Brain microvascular endothelial cell (primary cell): ENCODE data around the gene ITGAX.
"Not testable (repeated sequence)": the region's sequence is repeated elsewhere in the genome, so short reads cannot be mapped to it uniquely, and the experiment has no call there.

Source experiments
- DNase-seq: peaks from one replicate; pipeline ENCODE4 v3.0.0-alpha.2; 2020
- H3K27ac ChIP-seq: fragments of 250-450 bp; sonication (Bioruptor Pico); 2 replicates; pipeline ENCODE4 v1.5.1; 2020; ENCODE audit warnings: mild to moderate bottlenecking, moderate library complexity
- H3K27me3 ChIP-seq: fragments of 250-450 bp; sonication (Bioruptor Pico); replicated peaks from 2 replicates; pipeline ENCODE4 v1.5.1; 2020; ENCODE audit warnings: mild to moderate bottlenecking
- H3K36me3 ChIP-seq: fragments of 250-450 bp; sonication (Bioruptor Pico); replicated peaks from 2 replicates; pipeline ENCODE4 v1.5.1; 2020; ENCODE audit warnings: mild to moderate bottlenecking
- H3K4me3 ChIP-seq: 2 replicates; pipeline ENCODE4 v1.5.1; 2011; ENCODE audit warnings: low read depth, mild to moderate bottlenecking, control low read depth, low read length, moderate library complexity
- CTCF ChIP-seq: IDR thresholded peaks from 2 replicates; pipeline ENCODE4 v1.5.1; 2011; ENCODE audit warnings: low read depth, mild to moderate bottlenecking, moderate library complexity, low read length, control low read depth, inconsistent platforms; ENCODE audit errors: missing control alignments
- in situ Hi-C: cut with HindIII; loops from 2 replicates; pipeline ENCODE4 v1.10.0; 2017; ENCODE audit warnings: low sequenced_read_pairs, low pct_ligation_motif_present

The ITGAX gene

GRCh38 chr16:31411024-31411844 lies 56.3 kb downstream of the ITGAX start:
- no peak for TF ChIP-seq CTCF
- no peaks in the 10 kb centered on the region for H3K36me3 ChIP-seq
- H3K27me3 ChIP-seq: no peaks in the 10 kb centered on the region
- in situ Hi-C loops: no loop called here
- H3K27ac ChIP-seq: no peak overlapping the region
- no peak for DNase-seq
- no peak overlapping the region for H3K4me3 ChIP-seq

- Histone ChIP-seq H3K27ac (no peak overlapping the region), H3K4me3 (no peak overlapping the region), H3K27me3 (no peaks in the 10 kb centered on the region), H3K36me3 (no peaks in the 10 kb centered on the region)
- in situ Hi-C loops: no loop called here
- TF ChIP-seq CTCF: no peak
- no peak for DNase-seq
These were observed 57.8 kb downstream of the ITGAX start for GRCh38 chr16:31412750-31413149.

- Histone ChIP-seq H3K27ac (no peak overlapping the region), H3K27me3 (no peaks in the 10 kb centered on the region), H3K4me3 (no peak overlapping the region), H3K36me3 (no peaks in the 10 kb centered on the region)
- no peak for DNase-seq
- no peak for TF ChIP-seq CTCF
- in situ Hi-C loops: no loop called here
These were observed 58.4 kb downstream of the ITGAX start for GRCh38 chr16:31413381-31413780.

GRCh38 chr16:31413943-31414342 lies 59.0 kb downstream of the ITGAX start:
- in situ Hi-C loops: no loop called here
- Histone ChIP-seq H3K27ac (no peak overlapping the region), H3K4me3 (no peak overlapping the region), H3K36me3 (no peaks in the 10 kb centered on the region), H3K27me3 (no peaks in the 10 kb centered on the region)
- DNase-seq: no peak
- no peak for TF ChIP-seq CTCF

- TF ChIP-seq CTCF: no peak
- Histone ChIP-seq H3K36me3 (no peaks in the 10 kb centered on the region), H3K27ac (no peak overlapping the region), H3K27me3 (no peaks in the 10 kb centered on the region), H3K4me3 (no peak overlapping the region)
- in situ Hi-C loops: no loop called here
- no peak for DNase-seq
These were observed 59.7 kb downstream of the ITGAX start for GRCh38 chr16:31414706-31415105.

GRCh38 chr16:31416371-31416770 lies 61.4 kb downstream of the ITGAX start:
- no peak for DNase-seq
- in situ Hi-C loops: no loop called here
- H3K27ac ChIP-seq: no peak overlapping the region
- no peak for TF ChIP-seq CTCF
- no peaks in the 10 kb centered on the region for H3K36me3 ChIP-seq
- no peak overlapping the region for H3K4me3 ChIP-seq
- no peaks in the 10 kb centered on the region for H3K27me3 ChIP-seq

- in situ Hi-C loops, H3K27ac ChIP-seq, DNase-seq, H3K36me3 ChIP-seq, H3K27me3 ChIP-seq, H3K4me3 ChIP-seq: not testable (repeated sequence)
These were observed 62.1 kb downstream of the ITGAX start for GRCh38 chr16:31417036-31417435.
